Measurements from ENCODE around the gene RAB44. TPM values are rescaled to one million over a fixed set of nuclear protein-coding genes. Genes with fewer than 3 reads are reported as not detected.

RAB44 gene
- total and polyA plus RNA-seq, 2 of the 13 experiments (the other 11 are each of a cell fraction or from before 2014, with no cell fraction given): not detected

DNA sequence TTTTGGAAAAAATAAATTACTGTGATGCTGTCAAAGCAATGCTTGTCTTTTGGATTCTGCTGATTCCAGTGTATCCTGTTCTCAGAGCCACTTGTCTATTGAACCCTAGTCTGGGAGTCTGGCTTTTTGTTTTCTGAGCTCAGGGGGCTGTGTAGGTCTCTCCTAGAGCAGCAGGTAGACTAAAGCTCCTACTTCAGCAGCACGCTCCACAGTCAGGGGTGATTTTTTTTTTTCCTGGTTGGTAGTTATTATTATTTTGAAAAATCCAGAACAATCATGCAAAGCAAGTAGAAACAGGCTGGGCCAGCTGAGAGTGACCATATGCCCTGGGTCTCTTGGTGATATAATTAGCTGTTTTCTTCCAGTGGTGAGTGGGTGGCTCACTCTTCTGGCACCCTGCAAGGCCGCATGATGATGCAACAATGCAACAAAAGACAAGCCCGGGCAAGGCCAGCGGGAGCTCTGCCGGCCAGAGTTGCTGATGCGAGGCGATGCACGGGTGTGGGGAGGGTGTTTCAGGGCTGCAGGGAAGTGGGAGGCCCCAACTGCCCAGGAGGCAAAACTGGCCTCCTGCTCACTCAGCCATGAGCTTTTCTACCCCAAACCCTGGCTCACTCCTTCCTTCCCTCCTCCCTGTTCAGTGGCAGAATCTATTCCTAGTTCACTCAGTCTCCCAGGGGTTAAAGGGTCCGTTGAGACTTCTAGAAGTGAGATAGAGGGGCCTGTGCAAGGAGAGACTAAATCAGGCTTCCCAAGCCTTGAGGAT is 30.6 kb upstream of the RAB44 start (continued):
- TF ChIP-seq, protein P1, sequence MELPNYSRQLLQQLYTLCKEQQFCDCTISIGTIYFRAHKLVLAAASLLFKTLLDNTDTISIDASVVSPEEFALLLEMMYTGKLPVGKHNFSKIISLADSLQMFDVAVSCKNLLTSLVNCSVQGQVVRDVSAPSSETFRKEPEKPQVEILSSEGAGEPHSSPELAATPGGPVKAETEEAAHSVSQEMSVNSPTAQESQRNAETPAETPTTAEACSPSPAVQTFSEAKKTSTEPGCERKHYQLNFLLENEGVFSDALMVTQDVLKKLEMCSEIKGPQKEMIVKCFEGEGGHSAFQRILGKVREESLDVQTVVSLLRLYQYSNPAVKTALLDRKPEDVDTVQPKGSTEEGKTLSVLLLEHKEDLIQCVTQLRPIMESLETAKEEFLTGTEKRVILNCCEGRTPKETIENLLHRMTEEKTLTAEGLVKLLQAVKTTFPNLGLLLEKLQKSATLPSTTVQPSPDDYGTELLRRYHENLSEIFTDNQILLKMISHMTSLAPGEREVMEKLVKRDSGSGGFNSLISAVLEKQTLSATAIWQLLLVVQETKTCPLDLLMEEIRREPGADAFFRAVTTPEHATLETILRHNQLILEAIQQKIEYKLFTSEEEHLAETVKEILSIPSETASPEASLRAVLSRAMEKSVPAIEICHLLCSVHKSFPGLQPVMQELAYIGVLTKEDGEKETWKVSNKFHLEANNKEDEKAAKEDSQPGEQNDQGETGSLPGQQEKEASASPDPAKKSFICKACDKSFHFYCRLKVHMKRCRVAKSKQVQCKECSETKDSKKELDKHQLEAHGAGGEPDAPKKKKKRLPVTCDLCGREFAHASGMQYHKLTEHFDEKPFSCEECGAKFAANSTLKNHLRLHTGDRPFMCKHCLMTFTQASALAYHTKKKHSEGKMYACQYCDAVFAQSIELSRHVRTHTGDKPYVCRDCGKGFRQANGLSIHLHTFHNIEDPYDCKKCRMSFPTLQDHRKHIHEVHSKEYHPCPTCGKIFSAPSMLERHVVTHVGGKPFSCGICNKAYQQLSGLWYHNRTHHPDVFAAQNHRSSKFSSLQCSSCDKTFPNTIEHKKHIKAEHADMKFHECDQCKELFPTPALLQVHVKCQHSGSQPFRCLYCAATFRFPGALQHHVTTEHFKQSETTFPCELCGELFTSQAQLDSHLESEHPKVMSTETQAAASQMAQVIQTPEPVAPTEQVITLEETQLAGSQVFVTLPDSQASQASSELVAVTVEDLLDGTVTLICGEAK (IDR thresholded peaks at IDR 0.05): no peak
- TF ChIP-seq, protein P1 (CRISPR knock-in tag; IDR thresholded peaks at IDR 0.05): peak; percentile 68; the same call in 1 of the 2 replicates
- TF ChIP-seq, protein P2, sequence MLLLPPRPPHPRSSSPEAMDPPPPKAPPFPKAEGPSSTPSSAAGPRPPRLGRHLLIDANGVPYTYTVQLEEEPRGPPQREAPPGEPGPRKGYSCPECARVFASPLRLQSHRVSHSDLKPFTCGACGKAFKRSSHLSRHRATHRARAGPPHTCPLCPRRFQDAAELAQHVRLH (CRISPR knock-in tag; IDR thresholded peaks at IDR 0.05; ENCODE audit: borderline replicate concordance, low read depth): peak; percentile 97; the same call in 1 of the 2 replicates
- TF ChIP-seq ZNF33A (CRISPR knock-in tag; IDR thresholded peaks at IDR 0.05; ENCODE audit: borderline replicate concordance) (no peak), ZNF746 (CRISPR knock-in tag; IDR thresholded peaks at IDR 0.05) (peak; percentile 90), ETV6 (CRISPR knock-in tag; conservative IDR thresholded peaks at IDR 0.05) (peak; percentile 81), ZSCAN25 (CRISPR knock-in tag; IDR thresholded peaks at IDR 0.05) (no peak), RXRB (CRISPR knock-in tag; IDR thresholded peaks at IDR 0.05; ENCODE audit: borderline replicate concordance) (peak; percentile 87; the same call in 1 of the 2 replicates), GTF2F1 (IDR thresholded peaks at IDR 0.05; ENCODE audit: low read length) (no peak), GLMP (CRISPR knock-in tag; IDR thresholded peaks at IDR 0.05; ENCODE audit: borderline replicate concordance) (no peak), ZNF230 (CRISPR knock-in tag; IDR thresholded peaks at IDR 0.05) (0 out of 2 replicates have a peak, but pooled peaks have one; percentile 42), ZNF547 (CRISPR knock-in tag; IDR thresholded peaks at IDR 0.05) (no peak; the same call in 1 of the 2 replicates), MTA3 (CRISPR knock-in tag; IDR thresholded peaks at IDR 0.05) (no peak), ATF7-NPFF (CRISPR knock-in tag; IDR thresholded peaks at IDR 0.05; ENCODE audit: low read depth) (peak; percentile 66; the same call in 1 of the 2 replicates), NKX3-1 (CRISPR knock-in tag; IDR thresholded peaks at IDR 0.05) (peak; percentile 84)
- TF ChIP-seq, protein P3, sequence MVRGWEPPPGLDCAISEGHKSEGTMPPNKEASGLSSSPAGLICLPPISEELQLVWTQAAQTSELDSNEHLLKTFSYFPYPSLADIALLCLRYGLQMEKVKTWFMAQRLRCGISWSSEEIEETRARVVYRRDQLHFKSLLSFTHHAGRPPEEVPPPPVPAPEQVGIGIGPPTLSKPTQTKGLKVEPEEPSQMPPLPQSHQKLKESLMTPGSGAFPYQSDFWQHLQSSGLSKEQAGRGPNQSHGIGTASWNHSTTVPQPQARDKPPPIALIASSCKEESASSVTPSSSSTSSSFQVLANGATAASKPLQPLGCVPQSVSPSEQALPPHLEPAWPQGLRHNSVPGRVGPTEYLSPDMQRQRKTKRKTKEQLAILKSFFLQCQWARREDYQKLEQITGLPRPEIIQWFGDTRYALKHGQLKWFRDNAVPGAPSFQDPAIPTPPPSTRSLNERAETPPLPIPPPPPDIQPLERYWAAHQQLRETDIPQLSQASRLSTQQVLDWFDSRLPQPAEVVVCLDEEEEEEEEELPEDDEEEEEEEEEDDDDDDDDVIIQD (CRISPR knock-in tag; IDR thresholded peaks at IDR 0.05; ENCODE audit: low read depth): peak; percentile 74; the same call in 1 of the 2 replicates
